Activated naive CD8-positive, alpha-beta T cell treated with anti-CD3 and anti-CD28 coated beads, Interleukin-2, amount 50 U/mL, for 16 hours (primary cell): ENCODE data around the gene FAM25G.
"Not testable (repeated sequence)": the region's sequence is repeated elsewhere in the genome, so short reads cannot be mapped to it uniquely, and the experiment has no call there.

Source experiments
- DNase-seq: peaks from one replicate; pipeline ENCODE4 v3.0.0-alpha.2; 2020; ENCODE audit warnings: low read depth, low spot score

FAM25G gene

DNA sequence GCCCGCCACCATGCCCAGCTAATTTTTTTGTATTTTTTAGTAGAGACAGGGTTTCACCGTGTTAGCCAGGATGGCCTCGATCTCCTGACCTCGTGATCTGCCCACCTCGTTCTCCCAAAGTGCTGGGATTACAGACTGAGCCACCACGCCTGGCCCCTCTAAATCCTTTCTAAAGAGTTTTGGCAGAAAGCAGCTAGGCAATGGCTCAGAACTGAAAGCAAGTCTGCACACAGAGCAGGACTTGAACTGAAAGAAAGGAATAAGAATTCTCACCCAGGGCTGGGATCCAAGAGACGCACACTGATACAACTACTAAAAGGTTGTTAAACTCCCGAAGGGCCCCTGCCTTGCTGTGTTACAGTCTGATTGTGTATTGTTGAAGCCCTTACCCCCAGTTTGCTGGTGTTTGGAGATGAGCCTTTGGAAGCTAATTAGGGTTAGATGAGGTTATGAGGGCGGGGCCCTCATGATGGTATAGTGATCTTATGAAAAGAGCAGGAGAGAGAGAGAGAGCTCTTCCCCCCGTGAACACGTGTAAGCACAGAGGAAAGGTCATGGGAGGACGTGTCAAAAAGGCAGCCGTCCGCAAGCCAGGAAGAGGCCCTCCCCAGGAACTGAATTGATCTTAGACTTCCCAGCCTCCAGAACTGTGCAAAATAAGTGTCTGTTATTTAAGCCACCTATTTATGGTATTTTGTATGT, 26.1 kb downstream of the FAM25G start:
- DNase-seq, result not testable (repeated sequence)

DNA sequence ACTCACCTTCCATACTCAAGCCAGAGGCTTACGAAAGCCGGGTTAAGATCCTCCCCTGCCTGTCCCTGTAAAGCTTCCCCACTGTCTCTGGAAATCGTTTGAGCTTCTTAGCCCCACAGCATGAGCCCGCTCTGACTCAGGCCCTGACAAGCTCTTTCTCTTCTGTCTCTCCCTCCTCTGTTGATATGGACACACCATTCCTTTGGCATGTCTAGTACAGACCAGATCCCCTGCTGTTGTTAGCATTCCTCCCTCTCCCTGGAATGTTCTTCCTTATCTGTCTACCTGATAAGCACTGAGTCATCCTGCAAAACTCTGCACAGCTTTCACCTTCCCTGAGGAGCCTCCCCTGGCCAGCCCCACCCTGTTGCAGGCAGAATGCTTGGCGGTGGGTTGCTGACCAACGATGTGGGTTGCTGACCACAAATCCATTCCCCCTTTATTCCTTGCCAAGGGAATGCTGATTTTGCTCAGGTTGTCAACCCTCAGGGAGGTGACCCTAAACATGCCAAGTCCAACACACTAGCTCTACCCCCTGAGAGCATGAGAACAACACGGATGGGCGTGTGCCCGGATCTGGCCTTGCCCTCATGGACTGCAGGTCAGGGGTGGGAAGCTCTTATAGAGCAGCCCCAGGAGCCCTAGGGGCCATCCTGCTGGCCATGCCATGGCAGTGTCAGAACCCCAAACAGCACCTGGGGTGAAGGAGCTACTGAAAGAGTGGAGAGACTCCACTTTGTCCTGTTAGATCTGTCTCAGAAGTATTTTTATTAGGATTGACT, 28.7 kb downstream of the FAM25G start:
- not testable (repeated sequence) for DNase-seq

DNA sequence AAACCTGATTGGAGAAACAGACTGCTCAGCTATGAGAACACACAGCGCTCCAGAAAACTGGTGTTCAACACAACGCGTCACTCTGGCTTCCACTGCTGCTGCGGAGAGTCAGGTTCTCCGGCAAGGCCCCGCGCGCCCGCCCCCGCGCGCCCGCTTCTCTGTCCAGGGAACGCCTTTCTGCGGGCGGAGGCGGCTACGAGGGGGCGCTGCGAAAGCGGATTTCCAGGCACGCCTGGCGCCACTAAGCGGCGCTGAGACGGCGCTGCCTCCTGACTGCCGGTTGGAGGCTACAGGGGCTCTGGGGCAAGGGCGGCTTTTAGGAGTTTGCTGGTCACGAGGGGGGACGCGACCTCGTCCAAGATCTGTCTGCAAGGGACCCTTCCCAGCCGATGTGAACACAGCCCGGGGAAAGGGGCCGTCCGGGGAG, 30.2 kb downstream of the FAM25G start:
- DNase-seq, result not testable (repeated sequence)

DNA sequence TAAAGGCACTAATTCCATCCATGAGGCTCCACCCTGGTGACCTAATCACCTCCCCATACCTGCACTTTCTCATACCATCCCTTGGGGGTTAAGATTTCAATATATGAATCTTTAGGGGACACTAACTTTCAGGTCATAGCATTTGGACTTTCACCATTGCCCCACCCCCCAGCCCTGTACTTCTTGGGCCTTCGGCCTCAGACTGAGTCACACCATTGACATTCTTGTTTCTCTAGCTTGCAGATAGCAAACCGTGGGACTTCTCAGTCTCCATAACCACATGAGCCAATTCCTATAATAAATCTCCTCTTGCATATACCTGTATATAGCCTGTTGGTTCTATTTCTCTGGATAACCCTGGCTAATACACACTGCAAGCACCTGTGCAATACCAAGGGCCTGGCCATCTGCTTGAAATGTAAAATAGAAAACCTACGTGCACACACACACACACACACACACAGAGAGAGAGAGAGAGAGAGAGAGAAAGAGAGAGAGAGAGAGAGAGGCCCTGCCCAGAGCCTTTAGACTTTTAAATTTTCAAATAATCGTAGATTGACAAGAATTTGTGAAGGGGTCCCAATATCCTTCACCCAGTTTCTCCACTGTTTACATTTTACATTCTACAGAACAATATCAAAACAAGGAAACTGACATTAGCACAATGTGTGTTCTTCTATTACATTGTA, 32.9 kb downstream of the FAM25G start:
- DNase-seq, result no peak

DNA sequence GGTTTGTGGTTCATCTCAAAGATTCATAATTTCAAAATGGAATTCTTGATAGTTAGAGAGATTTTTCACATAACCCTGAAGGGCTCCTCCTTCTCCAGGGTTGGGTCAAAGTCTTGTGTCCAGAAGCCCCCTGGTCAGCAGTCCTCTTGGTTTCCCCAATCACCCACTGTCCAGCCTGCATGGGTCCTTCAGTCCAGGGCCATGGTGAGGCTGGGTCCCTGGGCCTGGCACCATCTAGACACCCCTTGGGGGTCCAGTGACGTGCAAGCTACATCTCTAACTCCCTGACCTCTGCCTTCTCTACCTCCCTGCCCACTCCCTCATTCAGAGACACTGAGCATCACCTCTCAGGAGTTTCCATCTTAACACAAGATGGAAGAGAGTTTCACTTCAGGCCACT, 33.7 kb downstream of the FAM25G start:
- no peak for DNase-seq

DNA sequence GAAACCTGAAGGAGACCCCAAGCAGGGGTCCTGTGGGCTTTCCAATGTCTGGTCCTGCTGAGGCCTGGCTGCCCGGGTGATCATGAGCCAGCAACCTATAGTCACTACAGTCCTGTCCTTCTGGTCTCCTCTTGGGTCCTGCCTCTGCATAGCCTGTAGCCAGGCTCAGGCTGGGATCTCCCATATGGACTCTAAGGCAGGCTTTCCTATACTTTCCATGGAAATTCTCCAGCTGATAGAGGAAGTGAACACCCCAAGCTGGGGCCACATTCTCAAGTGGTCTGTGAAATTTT, 34.0 kb downstream of the FAM25G start:
- no peak for DNase-seq

DNA sequence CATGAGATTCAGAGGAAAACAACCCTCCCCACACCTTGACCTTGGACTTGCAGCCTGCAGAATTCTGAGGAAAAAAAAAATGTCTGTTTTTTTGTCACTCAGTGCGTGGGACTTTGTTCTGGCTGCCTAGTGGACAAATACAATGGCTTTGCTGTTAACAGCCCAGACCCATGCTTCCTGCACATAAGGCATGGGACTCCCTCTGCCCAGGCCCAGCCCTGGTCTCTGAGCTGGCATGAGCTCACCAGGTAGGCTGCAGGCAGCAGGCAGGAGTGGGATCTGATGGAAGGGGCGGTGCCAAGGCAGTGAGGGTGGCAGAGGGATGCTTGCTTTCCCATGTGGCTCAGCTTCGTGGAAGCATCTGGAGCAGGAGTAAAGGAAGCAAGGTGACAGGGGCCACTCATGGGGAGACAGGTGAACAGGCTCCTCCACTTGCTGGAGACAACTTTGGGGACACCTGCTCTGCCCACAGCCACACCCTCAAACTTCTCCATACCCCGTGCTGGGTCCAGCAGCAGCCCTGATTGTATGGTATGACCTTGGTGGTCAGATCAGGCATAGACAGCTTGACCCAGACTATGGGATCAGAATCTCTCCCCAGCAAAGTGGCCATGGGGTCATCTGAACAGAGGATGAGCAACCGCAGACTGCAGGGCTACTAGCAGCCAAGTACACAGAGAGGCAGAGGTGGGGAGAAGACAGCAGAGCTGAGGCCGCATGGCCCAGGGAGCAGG, 34.5 kb downstream of the FAM25G start:
- no peak for DNase-seq

DNA sequence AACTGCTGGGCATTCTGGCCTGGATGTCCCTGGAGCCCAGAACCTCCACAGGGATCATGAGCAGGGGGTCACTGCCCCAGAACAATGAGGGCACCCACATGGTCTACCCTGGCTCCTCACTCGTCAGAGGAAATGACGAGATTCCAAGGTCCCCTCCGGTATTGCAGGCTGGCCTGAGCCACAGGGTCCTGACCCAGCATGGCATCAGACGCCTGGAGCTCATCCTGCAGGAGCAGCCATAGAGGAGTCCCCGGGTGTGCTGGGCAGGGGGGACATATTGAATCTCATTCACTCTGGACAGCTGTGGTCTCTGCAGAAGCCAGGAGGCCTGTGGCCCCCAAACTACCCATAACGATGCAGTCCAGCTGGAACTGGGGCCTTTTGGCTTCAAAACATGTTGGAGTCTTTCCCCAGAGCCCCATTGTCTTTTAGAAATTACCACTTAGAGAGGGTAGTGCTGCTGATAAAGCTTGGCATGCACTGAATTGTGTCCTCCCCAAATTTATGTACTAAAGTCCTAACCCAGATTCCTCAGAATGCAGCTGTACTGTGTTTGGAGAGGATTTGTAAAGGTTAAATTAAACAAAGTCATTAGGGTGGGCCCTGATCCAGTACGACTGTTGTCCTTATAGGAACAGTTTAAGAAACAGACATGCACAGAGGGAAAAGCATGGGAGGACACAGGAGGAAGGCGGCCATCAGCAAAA, 35.3 kb downstream of the FAM25G start:
- DNase-seq, result no peak

DNA sequence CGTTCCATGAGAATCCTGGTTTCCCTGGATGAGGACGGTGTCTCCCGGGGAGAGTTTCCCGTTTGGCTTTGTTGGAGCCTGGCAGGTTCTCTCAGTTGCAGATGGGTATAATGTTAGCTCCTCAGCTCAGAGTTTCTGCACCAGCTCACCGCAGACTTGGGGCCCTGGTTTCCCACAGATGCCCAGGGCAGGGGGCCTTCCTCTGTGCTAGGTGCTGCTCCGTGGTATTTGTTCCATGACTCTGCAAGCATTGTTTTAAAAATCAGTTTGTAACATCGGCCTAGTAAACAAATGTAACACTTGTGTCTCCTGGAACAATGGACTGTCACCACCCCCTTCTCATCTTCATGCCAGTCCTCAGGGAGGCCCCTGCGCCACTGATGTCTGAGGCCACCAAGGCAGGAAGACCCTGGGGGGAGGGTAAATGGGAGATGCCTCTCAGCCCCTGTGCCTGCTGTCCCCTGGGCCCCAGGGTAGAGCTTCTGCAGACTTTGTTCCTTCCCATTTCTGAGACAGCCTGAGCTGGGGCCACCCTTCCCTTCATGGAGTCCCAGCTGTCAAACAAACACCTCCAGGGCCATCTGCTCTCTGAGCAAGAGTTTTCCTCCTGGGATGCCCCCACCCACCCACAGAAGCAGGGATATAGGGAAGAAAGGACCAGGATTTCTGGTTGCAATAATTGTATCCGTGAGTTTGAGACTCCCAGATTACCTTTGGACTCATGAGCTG, 36.0 kb downstream of the FAM25G start:
- not testable (repeated sequence) for DNase-seq

DNA sequence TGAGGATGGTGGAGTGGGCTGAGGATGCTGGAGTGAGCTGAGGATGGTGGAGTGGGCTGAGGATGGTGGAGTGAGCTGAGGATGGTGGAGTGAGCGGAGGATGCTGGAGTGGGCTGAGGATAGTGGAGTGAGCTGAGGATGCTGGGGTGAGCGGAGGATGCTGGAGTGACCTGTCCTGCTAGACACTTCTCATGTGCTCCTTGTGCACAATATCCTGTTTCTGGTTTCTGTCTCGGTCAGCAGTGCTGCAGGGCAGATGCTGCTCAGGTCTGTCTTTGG, 36.8 kb downstream of the FAM25G start:
- no peak for DNase-seq

DNA sequence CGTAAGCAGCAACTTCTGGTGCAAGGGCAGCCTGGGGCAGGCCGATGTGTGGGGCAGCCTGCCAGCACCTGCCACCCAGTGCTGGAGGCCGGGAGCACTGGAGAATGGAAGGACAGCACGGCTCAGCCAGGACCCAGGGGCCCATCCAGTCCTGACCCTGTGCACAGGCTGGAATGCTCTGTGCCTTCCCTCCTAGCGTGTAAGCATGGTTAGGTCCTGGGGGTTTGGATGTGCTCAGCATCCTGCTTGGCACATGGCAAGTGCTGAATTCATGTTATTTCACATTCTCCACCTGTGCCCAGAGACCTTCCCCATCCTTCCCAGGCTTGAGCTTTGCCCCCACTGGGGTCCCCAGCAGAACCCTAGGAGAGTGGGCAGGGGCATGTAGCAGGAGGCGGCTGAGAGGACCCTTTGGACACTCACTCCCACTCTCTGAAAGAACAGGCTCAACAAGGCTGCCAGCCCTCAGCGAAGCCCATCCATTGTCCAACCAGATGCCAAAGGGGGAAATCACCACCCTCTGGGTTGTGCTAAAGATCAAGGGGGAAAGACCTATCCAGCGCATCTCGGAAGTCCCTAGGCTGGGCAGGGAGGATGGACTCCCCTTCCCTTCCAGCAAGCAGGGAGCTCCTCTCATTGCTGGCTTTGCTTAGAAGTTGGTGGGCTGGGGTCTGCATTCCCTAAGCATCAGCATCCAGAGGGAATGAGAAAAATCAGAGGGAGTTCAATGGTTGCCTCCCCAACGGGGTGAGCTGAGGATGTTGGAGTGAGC, 37.3 kb downstream of the FAM25G start:
- DNase-seq, result no peak

DNA sequence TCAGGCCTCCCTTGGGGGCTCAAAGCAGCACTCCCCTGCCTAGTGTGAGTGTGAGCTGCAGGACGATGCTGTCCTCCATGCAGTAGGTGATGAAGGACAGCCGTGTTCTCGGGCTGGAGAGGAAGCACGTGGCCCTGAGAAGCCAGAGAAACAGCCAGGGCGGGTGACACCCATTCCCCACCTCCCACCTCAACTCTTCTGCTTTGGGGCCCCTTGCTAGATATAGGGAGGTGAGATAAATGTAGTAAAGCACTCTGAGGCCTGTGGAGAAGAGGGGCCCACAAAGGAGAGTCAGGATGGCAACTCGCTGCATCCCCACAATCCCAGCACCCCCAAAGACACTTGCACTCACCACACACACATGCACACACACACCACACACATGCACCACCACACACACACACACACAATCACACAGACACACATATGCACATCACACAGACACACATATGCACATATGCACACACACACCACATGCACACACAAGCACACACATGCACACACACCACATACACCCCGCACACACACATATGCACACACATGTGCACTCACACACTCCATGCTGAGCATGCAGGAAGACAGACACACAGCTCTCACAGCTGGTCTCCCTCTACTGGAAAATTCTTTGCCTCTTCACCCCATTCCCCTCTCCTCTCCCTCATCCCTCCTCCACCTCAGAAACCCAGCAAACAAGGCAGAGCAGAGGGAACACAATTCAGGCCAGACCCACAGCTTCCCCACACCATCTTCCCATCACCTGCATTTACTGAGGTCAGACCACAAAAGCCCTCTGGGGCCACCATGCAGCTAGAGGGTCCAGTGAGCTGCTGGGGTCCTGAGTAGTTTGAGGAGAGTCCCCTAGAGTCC, 38.1 kb downstream of the FAM25G start:
- DNase-seq, result no peak

DNA sequence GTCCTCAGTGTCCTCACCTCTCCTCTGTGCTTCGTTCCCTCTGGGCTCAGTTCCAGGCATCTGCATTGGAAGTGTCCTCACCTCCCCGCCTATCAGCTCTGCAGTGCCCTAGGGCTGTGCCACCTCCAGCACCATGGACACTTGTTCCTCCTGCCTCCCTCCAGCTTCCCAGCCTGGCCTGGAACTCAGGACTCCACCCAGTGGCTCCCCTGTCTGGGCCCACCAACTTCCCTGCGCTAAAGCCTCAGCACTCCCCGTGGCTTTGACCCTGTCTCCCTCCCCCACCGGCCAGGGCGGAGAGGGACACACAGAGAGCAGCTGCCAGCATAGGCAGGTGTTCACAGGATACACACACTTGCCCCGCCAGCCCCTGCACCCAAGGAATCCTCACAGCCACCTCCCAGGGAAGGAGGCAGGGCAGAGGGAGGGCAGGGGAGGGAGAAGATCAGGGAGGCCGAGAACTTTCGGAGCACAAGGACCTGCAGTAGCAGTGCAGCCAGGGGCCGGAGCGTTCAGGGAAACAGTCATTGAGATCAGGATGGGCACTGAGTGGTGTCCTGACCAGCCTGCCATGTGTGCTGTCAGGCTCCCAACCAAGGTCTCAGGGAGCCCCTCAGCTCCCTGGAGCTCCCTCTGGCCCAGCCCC, 38.9 kb downstream of the FAM25G start:
- no peak for DNase-seq

DNA sequence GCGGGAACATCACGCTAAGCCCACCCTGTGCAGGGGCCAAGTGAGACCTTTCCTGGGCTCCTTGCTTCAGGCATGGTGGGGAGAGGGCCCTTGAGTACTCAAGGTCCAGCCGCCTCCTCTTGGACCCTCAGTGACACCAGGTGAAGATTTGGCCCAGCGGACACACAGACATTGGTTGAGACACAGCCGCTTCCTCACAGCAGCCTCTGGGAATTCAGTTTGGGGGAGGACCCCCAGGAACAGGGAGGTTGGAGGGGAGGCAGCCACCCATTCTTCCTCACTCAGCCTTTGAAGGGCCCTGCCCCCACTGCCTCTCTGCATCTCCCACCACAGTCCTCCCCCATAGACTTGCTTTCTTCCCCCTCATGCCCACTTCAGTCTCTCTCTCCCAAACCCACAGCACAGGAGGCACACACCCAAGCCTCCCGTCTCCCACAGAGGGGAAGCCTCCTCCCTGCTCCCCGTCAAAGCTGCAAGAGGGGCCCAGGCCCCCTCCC, 39.5 kb downstream of the FAM25G start:
- DNase-seq, result no peak

DNA sequence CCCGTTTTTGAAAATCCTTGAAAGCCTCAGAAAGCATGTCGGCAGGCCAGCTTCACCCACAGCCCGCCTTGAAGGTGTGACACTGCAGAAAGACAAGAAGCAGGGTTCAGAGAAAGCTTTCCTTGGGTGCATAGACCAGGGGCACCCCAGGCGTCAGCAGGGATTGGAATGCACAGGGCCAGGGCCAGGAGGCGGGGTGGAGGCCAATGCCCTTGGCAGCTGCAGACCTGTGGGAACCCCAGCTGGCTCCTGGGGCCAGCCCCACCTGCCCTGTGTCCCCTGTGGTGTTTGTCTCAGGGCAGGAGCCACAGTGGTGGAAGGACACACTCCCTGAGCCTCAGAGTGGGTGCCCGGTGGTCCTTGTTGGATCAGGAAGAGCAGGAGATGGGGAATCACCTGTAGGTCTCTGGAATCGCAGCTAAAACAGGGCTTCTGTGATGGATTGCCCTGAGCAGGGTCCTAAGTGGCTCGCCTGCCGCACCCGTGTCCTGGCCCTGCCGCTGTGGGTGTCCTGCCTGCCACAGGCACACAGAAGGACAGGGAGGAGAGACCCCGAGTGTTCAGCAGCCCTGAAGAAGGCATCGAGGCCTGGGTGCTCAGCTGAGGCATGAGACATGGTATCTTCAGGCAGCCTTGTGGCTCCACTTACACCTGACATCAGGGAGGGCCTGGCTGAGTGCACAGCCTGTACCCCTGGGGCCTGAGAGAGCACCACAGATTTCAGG, 40.1 kb downstream of the FAM25G start:
- DNase-seq, result no peak

DNA sequence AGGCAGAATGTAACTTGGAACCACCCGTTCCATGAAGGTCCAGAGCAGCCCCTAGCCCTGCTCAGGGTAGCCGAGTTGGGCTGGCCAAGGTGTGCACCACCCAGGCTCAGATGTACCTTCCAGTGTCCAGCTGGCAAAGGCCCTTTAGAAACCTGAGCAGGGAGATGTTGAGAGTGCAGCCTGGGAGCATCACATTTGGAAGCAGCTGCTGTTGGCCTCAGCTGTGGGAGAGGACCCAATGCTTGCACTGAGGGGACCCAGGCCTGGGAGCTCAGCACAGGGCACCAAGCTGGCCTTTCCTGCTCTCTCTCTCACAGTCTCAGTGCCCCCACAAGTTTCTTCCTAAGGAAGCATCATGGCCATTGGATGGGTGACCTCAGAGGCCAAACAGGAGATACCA, 41.1 kb downstream of the FAM25G start:
- DNase-seq, result no peak

DNA sequence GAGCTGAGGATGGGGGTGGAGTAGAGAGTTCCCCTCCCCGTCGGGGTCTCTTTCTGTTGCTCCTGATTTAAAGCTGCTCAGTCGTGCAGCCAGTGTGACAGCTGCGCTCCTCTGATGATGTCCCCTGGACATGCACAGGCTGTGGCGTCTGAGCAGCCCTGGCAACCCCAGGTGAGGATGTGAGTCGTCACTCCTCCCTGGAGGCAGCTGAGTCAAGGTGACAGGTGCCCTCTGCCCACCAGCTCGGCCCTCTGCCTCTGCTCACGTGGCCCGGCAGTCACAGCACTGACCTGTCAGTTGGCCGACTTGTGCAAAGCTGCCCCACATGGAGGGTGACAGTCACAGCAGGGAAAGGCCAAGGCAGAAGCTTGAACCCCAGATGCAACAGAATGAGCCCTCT, 41.5 kb downstream of the FAM25G start:
- DNase-seq, result no peak
